NCI-H1436 treated with DMSO at 0.1 percent for 48 hours (cell line): ENCODE measurements around the gene MGAT1.
"Not testable (repeated sequence)": the region's sequence is repeated elsewhere in the genome, so short reads cannot be mapped to it uniquely, and the experiment has no call there.

Experiments
- DNase-seq: peaks from one replicate; lab custom pipeline; 2025; lab: John Stamatoyannopoulos, UW

MGAT1 gene

GRCh38 chr5:180785121-180785781 is 17.4 kb downstream of the MGAT1 start:
- no peak for DNase-seq

- DNase-seq: no peak
Observed at GRCh38 chr5:180784497-180785097, 18.0 kb downstream of the MGAT1 start.

- DNase-seq: no peak
Observed at GRCh38 chr5:180783340-180784052, 19.1 kb downstream of the MGAT1 start.

- no peak for DNase-seq
Observed at GRCh38 chr5:180782748-180783147, 19.9 kb downstream of the MGAT1 start.

- DNase-seq: not testable (repeated sequence)
Observed at GRCh38 chr5:180781900-180782326, 20.7 kb downstream of the MGAT1 start.

GRCh38 chr5:180779985-180780610 is 22.5 kb downstream of the MGAT1 start:
- no peak for DNase-seq

GRCh38 chr5:180777475-180777874 is 25.1 kb downstream of the MGAT1 start:
- DNase-seq: no peak

- no peak for DNase-seq
Observed at GRCh38 chr5:180776376-180776775, 26.2 kb downstream of the MGAT1 start.

- DNase-seq: no peak
Observed at GRCh38 chr5:180775624-180776023, 27.0 kb downstream of the MGAT1 start.

GRCh38 chr5:180771839-180772238 is 30.8 kb downstream of the MGAT1 start:
- DNase-seq: no peak

GRCh38 chr5:180769821-180770220 is 32.8 kb downstream of the MGAT1 start:
- DNase-seq: no peak

- no peak for DNase-seq
Observed at GRCh38 chr5:180755601-180756000, 47.0 kb downstream of the MGAT1 start.

- DNase-seq: no peak
Observed at GRCh38 chr5:180744253-180744652, 58.4 kb downstream of the MGAT1 start.

GRCh38 chr5:180742727-180743126 is 59.9 kb downstream of the MGAT1 start:
- no peak for DNase-seq

GRCh38 chr5:180740953-180741352 is 61.7 kb downstream of the MGAT1 start:
- DNase-seq: not testable (repeated sequence)

GRCh38 chr5:180739958-180740357 is 62.6 kb downstream of the MGAT1 start, which contains the start of gene OR2Y1:
Gene OR2Y1, minus strand, starts transcription at chr5:180740058. Its CDS starts 0 bp downstream, at chr5:180740058.
- no peak for DNase-seq

- no peak for DNase-seq
Observed at GRCh38 chr5:180739271-180739670, 63.3 kb downstream of the MGAT1 start.

GRCh38 chr5:180736536-180736935 is 66.1 kb downstream of the MGAT1 start:
- DNase-seq: no peak
